Astrocyte (in vitro differentiated cells and primary cell): ENCODE data around the gene TSBP1. TPM values are rescaled to one million over a fixed set of nuclear protein-coding genes. Genes with fewer than 3 reads are reported as not detected.

Experiments used
- DNase-seq: peaks from one replicate; pipeline ENCODE4 v3.0.0-alpha.2; 2010; ENCODE audit warnings: low read depth
- FAIRE-seq: peaks from 2 replicates; lab custom pipeline; 2011; peaks lifted over from hg19 to GRCh38; lab: Jason Lieb, UNC
- H2AFZ ChIP-seq: 2 replicates; pipeline ENCODE4 v1.6.0; 2012; ENCODE audit warnings: low read depth, low read length, inconsistent platforms
- H3K27ac ChIP-seq: 2 replicates; pipeline ENCODE4 v1.5.1; 2011; ENCODE audit warnings: low read depth, low read length, inconsistent platforms
- H3K27me3 ChIP-seq: 2 replicates; pipeline ENCODE4 v1.6.0; 2011; ENCODE audit warnings: low read length, inconsistent platforms; ENCODE audit not compliant: insufficient read depth
- H3K36me3 ChIP-seq: 2 replicates; pipeline ENCODE4 v1.5.1; 2011; ENCODE audit warnings: low read length, inconsistent platforms; ENCODE audit not compliant: insufficient read depth
- H3K4me1 ChIP-seq: 2 replicates; pipeline ENCODE4 v1.5.1; 2011; ENCODE audit warnings: low read length, inconsistent platforms; ENCODE audit not compliant: insufficient read depth
- H3K4me2 ChIP-seq: 2 replicates; pipeline ENCODE4 v1.6.0; 2012; ENCODE audit warnings: low read length, inconsistent platforms
- H3K4me3 ChIP-seq: 2 replicates; pipeline ENCODE4 v1.5.1; 2011; ENCODE audit warnings: low read depth, mild to moderate bottlenecking, low read length, inconsistent platforms; ENCODE audit not compliant: insufficient read depth
- H3K79me2 ChIP-seq: 2 replicates; pipeline ENCODE4 v1.6.0; 2012; ENCODE audit warnings: mild to moderate bottlenecking, low read length, inconsistent platforms; ENCODE audit not compliant: insufficient read depth
- H3K9ac ChIP-seq: 2 replicates; pipeline ENCODE4 v1.6.0; 2012; ENCODE audit warnings: mild to moderate bottlenecking, low read length, inconsistent platforms
- H3K9me3 ChIP-seq: 2 replicates; pipeline ENCODE4 v1.5.1; 2012; ENCODE audit warnings: low read depth, mild to moderate bottlenecking, low read length, inconsistent platforms; ENCODE audit not compliant: insufficient read depth
- H4K20me1 ChIP-seq: 2 replicates; pipeline ENCODE4 v1.6.0; 2012; ENCODE audit warnings: low read length, inconsistent platforms; ENCODE audit not compliant: insufficient read depth
- H3K27ac Mint-ChIP-seq: one replicate; pipeline ENCODE4 v1.8.0; 2021; ENCODE audit warnings: mild to moderate bottlenecking, mixed read lengths; ENCODE audit not compliant: unreplicated experiment
- H3K27me3 Mint-ChIP-seq: one replicate; pipeline ENCODE4 v1.8.0; 2021; ENCODE audit warnings: low read depth, mixed read lengths; ENCODE audit not compliant: unreplicated experiment
- H3K36me3 Mint-ChIP-seq: one replicate; pipeline ENCODE4 v1.8.0; 2021; ENCODE audit warnings: low read depth, mixed read lengths; ENCODE audit not compliant: unreplicated experiment
- H3K4me1 Mint-ChIP-seq: one replicate; pipeline ENCODE4 v1.8.0; 2021; ENCODE audit warnings: low read depth, mixed read lengths; ENCODE audit not compliant: unreplicated experiment
- H3K4me3 Mint-ChIP-seq: one replicate; pipeline ENCODE4 v1.8.0; 2021; ENCODE audit warnings: mild to moderate bottlenecking, moderate library complexity, mixed read lengths; ENCODE audit not compliant: unreplicated experiment
- H3K9me3 Mint-ChIP-seq: one replicate; pipeline ENCODE4 v1.8.0; 2021; ENCODE audit warnings: mild to moderate bottlenecking, mixed read lengths; ENCODE audit not compliant: unreplicated experiment
- CTCF ChIP-seq: IDR thresholded peaks from 2 replicates; pipeline ENCODE4 v1.5.1; 2011; ENCODE audit warnings: low read depth, mild to moderate bottlenecking, inconsistent platforms, low read length, moderate library complexity; ENCODE audit not compliant: insufficient read depth
- EZH2 ChIP-seq: IDR thresholded peaks from 2 replicates; pipeline ENCODE4 v1.6.1; 2012; ENCODE audit warnings: mild to moderate bottlenecking, low read length, inconsistent platforms; ENCODE audit not compliant: insufficient read depth
- total RNA-seq: library from RNA; stranded (reverse); gene quantifications from 2 replicates; pipeline ENCODE4 v1.2.1, GENCODE V29; 2021

TSBP1 gene
- total RNA-seq, 1 donor from 2014 or later: not detected

GRCh38 chr6:32294566-32294965 lies 77.1 kb downstream of the TSBP1 start:
- no peak overlapping the region for H3K4me3 Mint-ChIP-seq
- no peak overlapping the region for H3K27ac Mint-ChIP-seq
- H3K79me2 ChIP-seq: no peaks in the 10 kb centered on the region
- no peaks in the 10 kb centered on the region for H4K20me1 ChIP-seq
- H3K4me1 ChIP-seq: no peaks in the 10 kb centered on the region
- no peaks in the 10 kb centered on the region for H3K27me3 ChIP-seq
- H3K36me3 Mint-ChIP-seq: no peaks in the 10 kb centered on the region
- H3K4me3 ChIP-seq: no peak overlapping the region
- no peak for FAIRE-seq
- H3K27me3 Mint-ChIP-seq: peaks cover 15% of the 10 kb centered on the region
- H3K36me3 ChIP-seq: no peaks in the 10 kb centered on the region
- DNase-seq: no peak
- no peak overlapping the region for H3K4me2 ChIP-seq
- H3K27ac ChIP-seq: no peak overlapping the region
- TF ChIP-seq EZH2: no peak
- no peak for TF ChIP-seq CTCF
- H3K4me1 Mint-ChIP-seq: no peaks in the 10 kb centered on the region
- H3K9me3 ChIP-seq: no peaks in the 10 kb centered on the region
- no peak overlapping the region for H2AFZ ChIP-seq
- H3K9me3 Mint-ChIP-seq: no peaks in the 10 kb centered on the region
- no peak overlapping the region for H3K9ac ChIP-seq

GRCh38 chr6:32293695-32294094 lies 78.0 kb downstream of the TSBP1 start:
- Mint-ChIP-seq H3K9me3 (no peaks in the 10 kb centered on the region), H3K4me3 (no peak overlapping the region), H3K27me3 (peaks cover 15% of the 10 kb centered on the region), H3K27ac (no peak overlapping the region), H3K4me1 (no peaks in the 10 kb centered on the region), H3K36me3 (no peaks in the 10 kb centered on the region)
- Histone ChIP-seq H3K4me3 (no peak overlapping the region), H3K79me2 (no peaks in the 10 kb centered on the region), H3K27me3 (no peaks in the 10 kb centered on the region), H3K27ac (no peak overlapping the region), H3K4me1 (no peaks in the 10 kb centered on the region), H3K9ac (no peak overlapping the region), H3K4me2 (no peak overlapping the region), H4K20me1 (no peaks in the 10 kb centered on the region), H3K36me3 (no peaks in the 10 kb centered on the region), H2AFZ (no peak overlapping the region), H3K9me3 (no peaks in the 10 kb centered on the region)
- no peak for TF ChIP-seq CTCF
- no peak for TF ChIP-seq EZH2
- FAIRE-seq (no peak), DNase-seq (no peak)

DNA sequence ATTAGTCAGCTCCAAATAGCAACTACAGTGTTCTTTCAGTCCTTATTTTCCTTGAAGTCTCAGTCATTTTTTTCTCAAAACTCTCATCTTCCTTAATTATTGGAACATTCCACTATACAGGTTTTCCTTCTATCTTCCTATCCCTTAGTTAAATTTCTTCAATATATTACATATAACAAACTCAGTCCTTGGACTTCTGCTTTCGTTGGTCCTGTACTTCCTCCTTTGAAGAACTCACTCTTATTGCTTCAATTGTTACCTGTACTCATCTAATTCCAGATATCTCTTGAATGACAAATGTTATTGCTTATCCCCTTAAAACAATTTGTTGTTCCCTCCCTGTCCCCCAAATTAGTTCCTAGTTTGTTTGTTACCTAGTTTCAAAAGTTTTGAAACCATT lies 80.2 kb downstream of the TSBP1 start:
- H3K9ac ChIP-seq: no peak overlapping the region
- H3K27ac Mint-ChIP-seq: no peak overlapping the region

More for the DNA sequence above, 80.2 kb downstream of the TSBP1 start:
- Histone ChIP-seq H3K36me3 (no peaks in the 10 kb centered on the region), H3K9me3 (no peaks in the 10 kb centered on the region), H3K4me2 (no peak overlapping the region), H3K4me3 (no peak overlapping the region), H3K27me3 (no peaks in the 10 kb centered on the region), H3K27ac (no peak overlapping the region), H2AFZ (no peak overlapping the region), H3K4me1 (no peaks in the 10 kb centered on the region), H3K79me2 (no peaks in the 10 kb centered on the region), H4K20me1 (no peaks in the 10 kb centered on the region)
- DNase-seq: no peak
- no peak overlapping the region for H3K4me3 Mint-ChIP-seq
- no peaks in the 10 kb centered on the region for H3K4me1 Mint-ChIP-seq
- peaks cover 15% of the 10 kb centered on the region for H3K27me3 Mint-ChIP-seq
- no peaks in the 10 kb centered on the region for H3K36me3 Mint-ChIP-seq
- FAIRE-seq: no peak
- no peak for TF ChIP-seq CTCF
- no peak for TF ChIP-seq EZH2
- no peaks in the 10 kb centered on the region for H3K9me3 Mint-ChIP-seq
